Adrenal gland (tissue), 5 donors: Measurements from ENCODE around the gene HNMT.

ENCODE experiments used
- POLR2A ChIP-seq, 2 donors: fragments of 450-650 bp; IDR thresholded peaks; one replicate each; pipeline ENCODE4 v1.6.1; 2017; ENCODE audit warnings: antibody characterized with exemption in 2 of 2, mild to moderate bottlenecking in 2 of 2, moderate library complexity in 1 of 2
- TF ChIP-seq, protein P1 (sequence below), 6 experiments: fragments of 450-650 bp in 4 of 6; fragments of 200-600 bp in 2 of 6; sonication (generic) in 1 of 6; IDR thresholded peaks; 1 replicate in 5 of 6; 2 replicates in 1 of 6; pipeline versions ENCODE4 v1.5.1 to v1.8.0; 2016 to 2021; ENCODE audit warnings: antibody characterized with exemption in 6 of 6, mild to moderate bottlenecking in 2 of 6, moderate library complexity in 1 of 6
- donor health status: DM: no; HTN: no; CAD: no.

DNA sequence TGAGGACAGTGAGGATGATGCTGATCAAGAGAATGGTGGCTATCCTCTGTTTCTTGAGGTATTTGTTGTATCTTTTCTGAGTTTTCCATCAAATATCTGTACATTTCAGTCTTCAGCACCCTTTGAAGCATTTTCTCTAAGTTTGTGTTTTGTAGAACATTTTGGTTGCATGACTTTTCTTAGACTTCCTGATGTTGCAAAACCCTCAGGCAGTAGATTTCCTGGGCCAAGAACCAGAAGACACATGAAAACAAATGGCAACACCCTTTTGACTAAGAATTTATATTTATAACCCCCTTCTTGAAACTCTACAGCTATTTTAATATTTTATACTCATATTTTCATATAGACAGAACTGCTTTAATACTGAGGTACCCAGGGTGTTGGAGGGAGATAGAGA, 16.2 kb downstream of the HNMT start:
- TF ChIP-seq, protein P1, sequence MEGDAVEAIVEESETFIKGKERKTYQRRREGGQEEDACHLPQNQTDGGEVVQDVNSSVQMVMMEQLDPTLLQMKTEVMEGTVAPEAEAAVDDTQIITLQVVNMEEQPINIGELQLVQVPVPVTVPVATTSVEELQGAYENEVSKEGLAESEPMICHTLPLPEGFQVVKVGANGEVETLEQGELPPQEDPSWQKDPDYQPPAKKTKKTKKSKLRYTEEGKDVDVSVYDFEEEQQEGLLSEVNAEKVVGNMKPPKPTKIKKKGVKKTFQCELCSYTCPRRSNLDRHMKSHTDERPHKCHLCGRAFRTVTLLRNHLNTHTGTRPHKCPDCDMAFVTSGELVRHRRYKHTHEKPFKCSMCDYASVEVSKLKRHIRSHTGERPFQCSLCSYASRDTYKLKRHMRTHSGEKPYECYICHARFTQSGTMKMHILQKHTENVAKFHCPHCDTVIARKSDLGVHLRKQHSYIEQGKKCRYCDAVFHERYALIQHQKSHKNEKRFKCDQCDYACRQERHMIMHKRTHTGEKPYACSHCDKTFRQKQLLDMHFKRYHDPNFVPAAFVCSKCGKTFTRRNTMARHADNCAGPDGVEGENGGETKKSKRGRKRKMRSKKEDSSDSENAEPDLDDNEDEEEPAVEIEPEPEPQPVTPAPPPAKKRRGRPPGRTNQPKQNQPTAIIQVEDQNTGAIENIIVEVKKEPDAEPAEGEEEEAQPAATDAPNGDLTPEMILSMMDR (IDR thresholded peaks at IDR 0.05), result no peak
- no peak for TF ChIP-seq POLR2A (IDR thresholded peaks at IDR 0.05)
